Smooth muscle cell (in vitro differentiated cells): ENCODE measurements around the gene RHEX. TPM values are rescaled to one million over a fixed set of nuclear protein-coding genes. Genes with fewer than 3 reads are reported as not detected.

Experiments used
- DNase-seq: peaks from one replicate; lab custom pipeline; 2025; ENCODE audit not compliant: unreplicated experiment; lab: John Stamatoyannopoulos, UW
- H2AFZ ChIP-seq: fragments of 200-600 bp; sonication (generic); 2 replicates; pipeline ENCODE4 v1.6.0; 2016; ENCODE audit warnings: antibody characterized with exemption, low read depth, mild to moderate bottlenecking
- H3F3A ChIP-seq: fragments of 200-600 bp; sonication (generic); 2 replicates; pipeline ENCODE4 v1.6.0; 2017; ENCODE audit warnings: antibody characterized with exemption, low read depth
- H3K27ac ChIP-seq: fragments of 200-600 bp; sonication (generic); 2 replicates; pipeline ENCODE4 v1.5.1; 2016; ENCODE audit warnings: low read depth, mild to moderate bottlenecking
- H3K27me3 ChIP-seq: fragments of 200-600 bp; sonication (generic); 2 replicates; pipeline ENCODE4 v1.6.1; 2016; ENCODE audit warnings: low read depth, mild to moderate bottlenecking
- H3K36me3 ChIP-seq: fragments of 200-600 bp; sonication (generic); 2 replicates; pipeline ENCODE4 v1.5.1; 2016; ENCODE audit warnings: low read depth
- H3K4me1 ChIP-seq: fragments of 200-600 bp; sonication (generic); 2 replicates; pipeline ENCODE4 v1.5.1; 2016; ENCODE audit warnings: low read depth
- H3K4me2 ChIP-seq: fragments of 200-600 bp; sonication (generic); 2 replicates; pipeline ENCODE4 v1.6.0; 2016; ENCODE audit warnings: mild to moderate bottlenecking
- H3K4me3 ChIP-seq: fragments of 200-600 bp; sonication (generic); 2 replicates; pipeline ENCODE4 v1.5.1; 2016; ENCODE audit warnings: mild to moderate bottlenecking
- H3K79me2 ChIP-seq: fragments of 200-600 bp; sonication (generic); 2 replicates; pipeline ENCODE4 v1.6.0; 2016; ENCODE audit warnings: low read depth, mild to moderate bottlenecking
- H3K9ac ChIP-seq: fragments of 200-600 bp; sonication (generic); 2 replicates; pipeline ENCODE4 v1.6.0; 2016; ENCODE audit warnings: low read depth
- H3K9me3 ChIP-seq: fragments of 200-600 bp; sonication (generic); replicated peaks from 2 replicates; pipeline ENCODE4 v1.5.1; 2016; ENCODE audit warnings: low read depth
- H4K20me1 ChIP-seq: fragments of 200-600 bp; sonication (generic); 2 replicates; pipeline ENCODE4 v1.6.0; 2016; ENCODE audit warnings: low read depth
- WGBS: methylation state at CpG from one replicate; pipeline ENCODE4 v1.1.7; 2016; ENCODE audit warnings: low lambda C conversion rate; 5-methylcytosine and 5-hydroxymethylcytosine counted together
- polyA plus RNA-seq: library from polyadenylated mRNA; unstranded; fragments of >200 nt; fragmentation: Nextera tagmentation; extraction: Ambion mirVana; gene quantifications from 2 replicates; pipeline ENCODE4 v1.2.1, GENCODE V29; 2016
- total RNA-seq: library from RNA; depleted of rRNA; stranded (reverse); fragments of >200 nt; gene quantifications from 2 replicates; pipeline ENCODE4 v1.2.3, GENCODE V29; 2014
- TF ChIP-seq, protein P1 (sequence below): fragments of 200-600 bp; sonication (generic); IDR thresholded peaks from 2 replicates; pipeline ENCODE4 v1.5.1; 2017; ENCODE audit warnings: borderline replicate concordance, mild to moderate bottlenecking, antibody characterized with exemption; ENCODE audit not compliant: insufficient read depth, poor library complexity, severe bottlenecking

RHEX gene
- total and polyA plus RNA-seq, 2 experiments from 2014 or later = not detected

- H3K9ac ChIP-seq = no peak overlapping the region
- no peak overlapping the region for H3K4me2 ChIP-seq
- H3K9me3 ChIP-seq = no peaks in the 10 kb centered on the region
- H3K4me1 ChIP-seq = no peaks in the 10 kb centered on the region
- no peaks in the 10 kb centered on the region for H3K27me3 ChIP-seq
- no peak overlapping the region for H3K27ac ChIP-seq
- TF ChIP-seq, protein P1, sequence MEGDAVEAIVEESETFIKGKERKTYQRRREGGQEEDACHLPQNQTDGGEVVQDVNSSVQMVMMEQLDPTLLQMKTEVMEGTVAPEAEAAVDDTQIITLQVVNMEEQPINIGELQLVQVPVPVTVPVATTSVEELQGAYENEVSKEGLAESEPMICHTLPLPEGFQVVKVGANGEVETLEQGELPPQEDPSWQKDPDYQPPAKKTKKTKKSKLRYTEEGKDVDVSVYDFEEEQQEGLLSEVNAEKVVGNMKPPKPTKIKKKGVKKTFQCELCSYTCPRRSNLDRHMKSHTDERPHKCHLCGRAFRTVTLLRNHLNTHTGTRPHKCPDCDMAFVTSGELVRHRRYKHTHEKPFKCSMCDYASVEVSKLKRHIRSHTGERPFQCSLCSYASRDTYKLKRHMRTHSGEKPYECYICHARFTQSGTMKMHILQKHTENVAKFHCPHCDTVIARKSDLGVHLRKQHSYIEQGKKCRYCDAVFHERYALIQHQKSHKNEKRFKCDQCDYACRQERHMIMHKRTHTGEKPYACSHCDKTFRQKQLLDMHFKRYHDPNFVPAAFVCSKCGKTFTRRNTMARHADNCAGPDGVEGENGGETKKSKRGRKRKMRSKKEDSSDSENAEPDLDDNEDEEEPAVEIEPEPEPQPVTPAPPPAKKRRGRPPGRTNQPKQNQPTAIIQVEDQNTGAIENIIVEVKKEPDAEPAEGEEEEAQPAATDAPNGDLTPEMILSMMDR = no peak
- 99% methylated on average over 4 of the region's 4 CpGs for WGBS
- H3F3A ChIP-seq = no peaks in the 10 kb centered on the region
- no peak overlapping the region for H2AFZ ChIP-seq
- no peak for DNase-seq
- H3K36me3 ChIP-seq = no peaks in the 10 kb centered on the region
- no peaks in the 10 kb centered on the region for H4K20me1 ChIP-seq
- no peak overlapping the region for H3K4me3 ChIP-seq
- H3K79me2 ChIP-seq = no peaks in the 10 kb centered on the region
Observed at GRCh38 chr1:206065547-206066145, 12.7 kb downstream of the RHEX start.

GRCh38 chr1:206066479-206067171 is 13.7 kb downstream of the RHEX start:
- Histone ChIP-seq H2AFZ (no peak overlapping the region), H3K4me2 (no peak overlapping the region), H3K79me2 (no peaks in the 10 kb centered on the region), H3F3A (no peaks in the 10 kb centered on the region), H3K27me3 (no peaks in the 10 kb centered on the region), H3K4me3 (no peak overlapping the region), H3K9ac (no peak overlapping the region), H3K36me3 (no peaks in the 10 kb centered on the region), H4K20me1 (no peaks in the 10 kb centered on the region), H3K4me1 (no peaks in the 10 kb centered on the region), H3K9me3 (no peaks in the 10 kb centered on the region), H3K27ac (no peak overlapping the region)
- TF ChIP-seq, protein P1 = no peak
- DNase-seq = no peak
- WGBS = 52% methylated on average over 6 of the region's 6 CpGs

DNA sequence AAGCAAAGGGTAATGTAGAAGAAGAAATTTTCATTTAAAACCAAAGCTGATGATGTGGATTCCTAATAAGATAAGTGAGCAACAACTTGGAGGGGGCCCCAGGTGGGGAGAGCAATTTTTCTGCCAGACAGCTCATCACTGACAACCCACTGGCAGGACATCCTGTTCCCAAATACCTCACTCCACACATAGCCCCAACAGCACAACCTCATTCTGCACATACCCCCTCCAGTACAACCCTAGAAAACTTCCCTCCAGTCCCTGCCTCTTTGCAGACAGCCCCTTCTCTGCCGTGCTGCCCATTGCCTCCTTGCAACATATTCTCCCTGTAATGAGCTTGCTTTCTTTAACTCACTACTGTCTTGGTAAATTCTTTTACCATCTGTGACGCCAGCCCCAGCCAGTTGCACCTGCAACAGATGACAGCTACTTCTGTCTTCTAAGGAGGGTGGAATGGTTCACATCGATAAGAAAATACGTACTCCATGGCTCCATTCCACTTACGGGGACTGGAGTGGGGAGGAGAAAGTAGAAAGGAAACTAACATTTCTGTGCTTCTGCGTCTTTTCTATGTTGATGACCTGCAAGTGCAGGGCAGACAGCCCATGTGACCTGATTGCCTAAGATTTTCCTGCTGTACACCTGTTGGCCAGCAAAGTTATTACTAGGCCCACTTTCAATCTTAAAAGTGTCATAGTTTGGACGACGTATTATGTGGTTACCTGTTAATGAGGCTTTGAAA is 14.7 kb downstream of the RHEX start:
- Histone ChIP-seq H3K79me2 (no peaks in the 10 kb centered on the region), H2AFZ (no peak overlapping the region)
- 88% methylated on average over 8 of the region's 8 CpGs for WGBS

More for the DNA sequence above, 14.7 kb downstream of the RHEX start:
- no peaks in the 10 kb centered on the region for H3F3A ChIP-seq
- no peaks in the 10 kb centered on the region for H4K20me1 ChIP-seq
- no peak overlapping the region for H3K4me2 ChIP-seq
- H3K27me3 ChIP-seq = no peaks in the 10 kb centered on the region
- no peaks in the 10 kb centered on the region for H3K4me1 ChIP-seq
- TF ChIP-seq, protein P1 = no peak
- no peak overlapping the region for H3K4me3 ChIP-seq
- no peak overlapping the region for H3K9ac ChIP-seq
- no peaks in the 10 kb centered on the region for H3K36me3 ChIP-seq
- H3K27ac ChIP-seq = no peak overlapping the region
- no peak for DNase-seq
- no peaks in the 10 kb centered on the region for H3K9me3 ChIP-seq
